Measurements from ENCODE around the gene EFCAB14. TPM values are rescaled to one million over a fixed set of nuclear protein-coding genes. Genes with fewer than 3 reads are reported as not detected.
A peak's percentile ranks its signal among the peaks of the same experiment; 100 is the strongest.

The EFCAB14 gene, protein sequence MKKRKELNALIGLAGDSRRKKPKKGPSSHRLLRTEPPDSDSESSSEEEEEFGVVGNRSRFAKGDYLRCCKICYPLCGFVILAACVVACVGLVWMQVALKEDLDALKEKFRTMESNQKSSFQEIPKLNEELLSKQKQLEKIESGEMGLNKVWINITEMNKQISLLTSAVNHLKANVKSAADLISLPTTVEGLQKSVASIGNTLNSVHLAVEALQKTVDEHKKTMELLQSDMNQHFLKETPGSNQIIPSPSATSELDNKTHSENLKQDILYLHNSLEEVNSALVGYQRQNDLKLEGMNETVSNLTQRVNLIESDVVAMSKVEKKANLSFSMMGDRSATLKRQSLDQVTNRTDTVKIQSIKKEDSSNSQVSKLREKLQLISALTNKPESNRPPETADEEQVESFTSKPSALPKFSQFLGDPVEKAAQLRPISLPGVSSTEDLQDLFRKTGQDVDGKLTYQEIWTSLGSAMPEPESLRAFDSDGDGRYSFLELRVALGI
- total RNA-seq (2014; rRNA removed; shearing (Covaris generic)) (51.6 and 58.0 TPM in 2 replicates), polyA plus RNA-seq (2016; fragmentation: Nextera tagmentation; extraction: Ambion mirVana) (40.1 and 42.6 TPM in 2 replicates)

DNA sequence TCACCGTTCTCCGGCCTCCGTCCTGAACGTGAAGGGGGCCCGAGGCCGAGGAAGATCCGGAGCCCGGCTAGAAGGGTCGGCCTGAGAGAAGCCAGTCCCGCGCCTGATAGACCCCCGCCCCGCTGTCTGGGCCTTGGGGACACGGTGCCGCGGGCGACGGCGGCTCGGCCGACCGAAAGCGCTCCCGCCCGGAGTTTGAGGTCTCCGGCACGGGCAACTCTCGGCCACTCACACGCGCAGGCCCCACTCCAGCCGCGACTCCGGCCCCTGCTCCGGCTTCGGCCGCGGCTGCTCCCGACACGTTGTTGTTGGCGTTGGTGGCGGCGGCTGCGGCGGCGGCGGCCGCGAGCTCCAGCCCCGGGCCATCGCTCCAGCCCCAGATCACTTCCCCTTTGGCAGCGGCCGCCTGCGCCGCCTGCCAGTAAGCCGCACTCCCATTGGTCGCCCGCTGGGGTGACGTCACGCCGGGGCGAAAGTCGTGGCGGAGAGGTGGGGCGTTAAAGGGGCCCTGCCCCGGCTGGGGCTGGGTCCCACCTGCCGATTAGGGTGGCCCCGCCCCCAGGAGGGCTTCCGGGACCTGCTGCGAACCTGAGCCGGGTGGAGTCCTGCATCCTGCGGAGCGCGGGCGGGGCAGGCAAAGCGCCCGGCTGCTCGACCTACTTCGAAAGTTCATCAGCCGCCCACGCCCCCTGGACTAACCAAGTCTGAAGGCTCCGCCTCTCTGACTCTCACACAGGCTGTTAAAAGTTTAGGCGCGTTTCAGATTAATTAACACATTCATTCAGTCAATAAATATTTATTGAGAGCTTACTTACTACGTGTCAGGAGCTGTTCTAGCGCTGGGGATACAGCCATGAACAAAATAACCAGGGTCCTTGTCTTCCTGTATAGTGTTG, at the start of gene EFCAB14:
TSS of gene EFCAB14 (minus strand) at position 388 of the 896 bp plus-strand sequence. CDS start 1,027 bp downstream, outside the sequence.
- peak within 1 kb of the TSS; percentile 87 for H3K4me2 ChIP-seq (ENCODE audit: unreplicated experiment)
- DNase-seq: peak; percentile 93
- in situ Hi-C loops (cut with MboI): no loop called here
- peak within 1 kb of the TSS; percentile 90 for H2AFZ ChIP-seq
- peak within 1 kb of the TSS; percentile 94 for H3K9ac ChIP-seq
- H3K27ac ChIP-seq: peak within 1 kb of the TSS; percentile 47
- no peaks in the 10 kb centered on the region for H3K9me3 ChIP-seq (ENCODE audit: low read depth)
- peak within 1 kb of the TSS; percentile 87 for H3K4me3 ChIP-seq
- peaks cover 17% of the 10 kb centered on the region for H3K36me3 ChIP-seq (ENCODE audit: low read depth)
- peaks cover 47% of the 10 kb centered on the region for H3K79me2 ChIP-seq (ENCODE audit: insufficient read depth)
- no peak for TF ChIP-seq EZH2 (IDR thresholded peaks at IDR 0.05; ENCODE audit: insufficient read depth, poor library complexity, severe bottlenecking)
- no peak for TF ChIP-seq EZH2phosphoT487 (IDR thresholded peaks at IDR 0.05; ENCODE audit: insufficient read depth, low read depth)
- H3K27me3 ChIP-seq (replicated peaks; ENCODE audit: insufficient read depth): no peaks in the 10 kb centered on the region
- H4K20me1 ChIP-seq (ENCODE audit: insufficient read depth): no peaks in the 10 kb centered on the region
- WGBS, 2 experiments (ENCODE audit: low coverage in 1 of 2, low lambda C conversion rate in 2 of 2, missing lambda C conversion rate in 2 of 2): 0 to 3% methylated on average over 56 to 67 of the region's 85 CpGs
- H3K9me2 ChIP-seq (ENCODE audit: insufficient read depth): no peaks in the 10 kb centered on the region
- no peaks in the 10 kb centered on the region for H3F3A ChIP-seq (ENCODE audit: insufficient read depth)
- H3K4me1 ChIP-seq (ENCODE audit: insufficient read depth): peaks cover 16% of the 10 kb centered on the region

DNA sequence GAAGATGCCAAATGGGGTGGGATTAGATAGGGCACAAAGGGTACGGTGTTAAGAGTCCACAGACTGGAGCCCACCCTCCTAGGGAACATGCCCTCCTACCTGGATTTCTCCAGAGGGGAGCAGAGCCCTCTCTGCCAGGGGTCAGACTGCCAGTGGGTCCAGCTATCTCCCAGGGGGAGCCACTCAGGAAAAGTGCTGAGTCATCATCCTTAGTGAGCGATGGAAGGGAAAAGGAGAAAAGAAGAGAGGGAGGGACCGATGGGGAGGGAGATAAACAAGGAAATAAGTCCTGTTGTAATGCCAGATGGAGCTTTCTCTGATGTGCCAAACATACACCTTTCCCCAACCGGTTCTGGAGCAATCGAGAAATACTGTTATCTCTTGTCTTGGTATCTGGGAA, 49.5 kb upstream of the EFCAB14 start:
- Histone ChIP-seq H3K4me1 (ENCODE audit: insufficient read depth) (no peaks in the 10 kb centered on the region), H2AFZ (no peak overlapping the region), H3K4me2 (ENCODE audit: unreplicated experiment) (no peak overlapping the region), H3K9me2 (ENCODE audit: insufficient read depth) (no peaks in the 10 kb centered on the region), H3K79me2 (ENCODE audit: insufficient read depth) (no peaks in the 10 kb centered on the region), H3K9ac (no peak overlapping the region), H3K27me3 (replicated peaks; ENCODE audit: insufficient read depth) (no peaks in the 10 kb centered on the region), H3K27ac (no peak overlapping the region), H3K9me3 (ENCODE audit: low read depth) (no peaks in the 10 kb centered on the region), H3K4me3 (no peak overlapping the region), H3F3A (ENCODE audit: insufficient read depth) (no peaks in the 10 kb centered on the region), H4K20me1 (ENCODE audit: insufficient read depth) (no peaks in the 10 kb centered on the region), H3K36me3 (ENCODE audit: low read depth) (no peaks in the 10 kb centered on the region)
- TF ChIP-seq EZH2 (IDR thresholded peaks at IDR 0.05; ENCODE audit: insufficient read depth, poor library complexity, severe bottlenecking) (no peak), EZH2phosphoT487 (IDR thresholded peaks at IDR 0.05; ENCODE audit: insufficient read depth, low read depth) (no peak)
- WGBS, 2 experiments (ENCODE audit: low coverage in 1 of 2, low lambda C conversion rate in 2 of 2, missing lambda C conversion rate in 2 of 2): 61 to 63% methylated on average over 5 of the region's 5 CpGs
- DNase-seq: no peak
- in situ Hi-C loops (cut with MboI): no loop called here

DNA sequence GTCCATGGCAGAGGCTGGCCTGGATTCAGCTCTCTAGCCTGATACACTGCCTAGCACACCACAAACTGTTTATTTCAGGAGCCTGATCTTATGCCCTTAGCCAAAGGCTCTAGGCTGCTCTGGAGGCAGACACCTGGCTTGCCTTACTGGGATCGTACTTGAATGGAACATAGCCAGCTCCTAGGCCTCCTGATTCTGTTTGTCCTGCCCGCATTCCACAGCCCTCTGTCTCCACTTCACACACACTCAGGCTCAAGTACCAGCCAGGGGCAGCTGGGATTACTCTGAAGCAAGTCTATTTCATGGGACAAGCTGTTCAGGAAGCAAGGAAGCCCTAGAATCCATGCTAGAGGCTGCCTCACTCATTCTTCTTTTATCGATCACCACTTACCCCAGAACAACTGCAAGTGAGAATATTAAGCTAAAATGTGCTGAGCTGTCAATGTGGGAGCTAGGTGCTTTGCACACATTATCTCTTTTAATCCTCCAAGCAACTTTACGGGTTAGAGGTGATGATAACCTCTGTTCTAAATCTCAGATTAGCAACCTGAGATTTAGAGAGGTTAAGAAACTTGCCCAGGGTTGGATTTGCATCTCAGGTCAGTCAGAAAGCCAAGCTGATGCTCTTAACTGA, 48.9 kb upstream of the EFCAB14 start:
- Histone ChIP-seq H3K9me2 (ENCODE audit: insufficient read depth) (no peaks in the 10 kb centered on the region), H3K4me1 (ENCODE audit: insufficient read depth) (no peaks in the 10 kb centered on the region), H3K79me2 (ENCODE audit: insufficient read depth) (no peaks in the 10 kb centered on the region), H3F3A (ENCODE audit: insufficient read depth) (no peaks in the 10 kb centered on the region), H3K9ac (no peak overlapping the region), H3K4me2 (ENCODE audit: unreplicated experiment) (no peak overlapping the region), H3K36me3 (ENCODE audit: low read depth) (no peaks in the 10 kb centered on the region), H3K27ac (no peak overlapping the region), H3K27me3 (replicated peaks; ENCODE audit: insufficient read depth) (no peaks in the 10 kb centered on the region), H2AFZ (no peak overlapping the region), H3K9me3 (ENCODE audit: low read depth) (no peaks in the 10 kb centered on the region), H4K20me1 (ENCODE audit: insufficient read depth) (no peaks in the 10 kb centered on the region), H3K4me3 (no peak overlapping the region)
- DNase-seq: no peak
- TF ChIP-seq EZH2 (IDR thresholded peaks at IDR 0.05; ENCODE audit: insufficient read depth, poor library complexity, severe bottlenecking): no peak
- TF ChIP-seq EZH2phosphoT487 (IDR thresholded peaks at IDR 0.05; ENCODE audit: insufficient read depth, low read depth): no peak
- 26% methylated on average over 4 of the region's 4 CpGs for WGBS, 2 experiments (ENCODE audit: low coverage in 1 of 2, low lambda C conversion rate in 2 of 2, missing lambda C conversion rate in 2 of 2)
- in situ Hi-C loops (cut with MboI): no loop called here

- H3F3A ChIP-seq (ENCODE audit: insufficient read depth): no peaks in the 10 kb centered on the region
- no peaks in the 10 kb centered on the region for H3K27me3 ChIP-seq (replicated peaks; ENCODE audit: insufficient read depth)
- no peaks in the 10 kb centered on the region for H3K9me2 ChIP-seq (ENCODE audit: insufficient read depth)
- no peak for DNase-seq
- no peak for TF ChIP-seq EZH2phosphoT487 (IDR thresholded peaks at IDR 0.05; ENCODE audit: insufficient read depth, low read depth)
- no peak for TF ChIP-seq EZH2 (IDR thresholded peaks at IDR 0.05; ENCODE audit: insufficient read depth, poor library complexity, severe bottlenecking)
- H3K79me2 ChIP-seq (ENCODE audit: insufficient read depth): no peaks in the 10 kb centered on the region
- H3K4me2 ChIP-seq (ENCODE audit: unreplicated experiment): no peak overlapping the region
- H3K4me3 ChIP-seq: no peak overlapping the region
- no peaks in the 10 kb centered on the region for H4K20me1 ChIP-seq (ENCODE audit: insufficient read depth)
- WGBS, 2 experiments (ENCODE audit: low coverage in 1 of 2, low lambda C conversion rate in 2 of 2, missing lambda C conversion rate in 2 of 2): 20 to 26% methylated on average over 2 of the region's 2 CpGs
- no peaks in the 10 kb centered on the region for H3K4me1 ChIP-seq (ENCODE audit: insufficient read depth)
- no peak overlapping the region for H3K27ac ChIP-seq
- no peak overlapping the region for H3K9ac ChIP-seq
- no peaks in the 10 kb centered on the region for H3K36me3 ChIP-seq (ENCODE audit: low read depth)
- no peaks in the 10 kb centered on the region for H3K9me3 ChIP-seq (ENCODE audit: low read depth)
- in situ Hi-C loops (cut with MboI): no loop called here
- no peak overlapping the region for H2AFZ ChIP-seq
Measured at GRCh38 chr1:46764402-46764801, 45.5 kb upstream of the EFCAB14 start.
